Measurements from ENCODE around the gene ZNF483. TPM values are rescaled to one million over a fixed set of nuclear protein-coding genes. Genes with fewer than 3 reads are reported as not detected.
"Not testable (repeated sequence)": the region's sequence is repeated elsewhere in the genome, so short reads cannot be mapped to it uniquely, and the experiment has no call there.

ZNF483 gene
- total RNA-seq, 3 donors from 2014 or later (not counting 1 experiment from before 2014, with no cell fraction given), result 5.7 to 7.4 (median 5.8) TPM

- no peaks in the 10 kb centered on the region for H3K36me3 Mint-ChIP-seq
- Histone ChIP-seq H3K9me3 (ENCODE audit: control insufficient read depth, insufficient read depth, low read length) (no peaks in the 10 kb centered on the region), H3K4me1 (ENCODE audit: control insufficient read depth, insufficient read depth, low read length) (no peaks in the 10 kb centered on the region), H3K27me3 (ENCODE audit: control insufficient read depth, insufficient read depth, low read length) (peaks cover 3% of the 10 kb centered on the region), H3K4me3 (ENCODE audit: low read length) (no peak overlapping the region), H3K27ac (ENCODE audit: low read length) (no peak overlapping the region), H3K36me3 (ENCODE audit: control insufficient read depth, insufficient read depth, low read length) (no peaks in the 10 kb centered on the region)
- no peaks in the 10 kb centered on the region for H3K9me3 Mint-ChIP-seq
- H3K4me3 Mint-ChIP-seq, result no peak overlapping the region
- 87% methylated on average over 3 of the region's 3 CpGs for whole genome bisulfite sequencing (ENCODE audit: insufficient coverage)
- peaks cover 28 to 38% of the 10 kb centered on the region in 2 donors for H3K27me3 Mint-ChIP-seq (ENCODE audit: low read depth in 2 of 2)
- H3K27ac Mint-ChIP-seq, result no peak overlapping the region
- no peak for TF ChIP-seq CTCF (IDR thresholded peaks at IDR 0.05)
- DNase-seq (no peak), ATAC-seq (no peak)
- intact Hi-C loops (cut with micrococcal nuclease), result no loop called here
- no peaks in the 10 kb centered on the region for H3K4me1 Mint-ChIP-seq
These were observed 90.9 kb downstream of the ZNF483 start for GRCh38 chr9:111615928-111616327.

GRCh38 chr9:111617349-111617748 is 92.4 kb downstream of the ZNF483 start:
- H3K27me3 ChIP-seq (ENCODE audit: control insufficient read depth, insufficient read depth, low read length); H3K4me3 Mint-ChIP-seq; H3K36me3 ChIP-seq (ENCODE audit: control insufficient read depth, insufficient read depth, low read length); H3K27ac ChIP-seq (ENCODE audit: low read length); ATAC-seq; H3K9me3 Mint-ChIP-seq; H3K27ac Mint-ChIP-seq; H3K4me1 Mint-ChIP-seq; H3K36me3 Mint-ChIP-seq; H3K9me3 ChIP-seq (ENCODE audit: control insufficient read depth, insufficient read depth, low read length); DNase-seq; H3K4me1 ChIP-seq (ENCODE audit: control insufficient read depth, insufficient read depth, low read length); intact Hi-C loops (cut with micrococcal nuclease); H3K4me3 ChIP-seq (ENCODE audit: low read length): not testable (repeated sequence)
- peaks cover 23 to 40% of the 10 kb centered on the region in 2 donors for H3K27me3 Mint-ChIP-seq (ENCODE audit: low read depth in 2 of 2)
- 95% methylated on average over 23 of the region's 29 CpGs for WGBS (ENCODE audit: insufficient coverage)

GRCh38 chr9:111621895-111622480 is 97.0 kb downstream of the ZNF483 start:
- no peak overlapping the region for H3K4me3 ChIP-seq (ENCODE audit: low read length)
- 38% methylated on average over 2 of the region's 2 CpGs for WGBS (ENCODE audit: insufficient coverage)
- Mint-ChIP-seq H3K36me3 (no peaks in the 10 kb centered on the region), H3K27me3 (ENCODE audit: low read depth in 2 of 2) (peaks cover 12 to 15% of the 10 kb centered on the region in 2 donors), H3K9me3 (no peaks in the 10 kb centered on the region), H3K27ac (no peak overlapping the region), H3K4me1 (no peaks in the 10 kb centered on the region), H3K4me3 (no peak overlapping the region)
- ATAC-seq (peak; percentile 56 to 73 (median 57)), DNase-seq (peak in 1 of 2 donors; percentile 67)
- TF ChIP-seq CTCF (IDR thresholded peaks at IDR 0.05), result peak; percentile 65
- H3K9me3 ChIP-seq (ENCODE audit: control insufficient read depth, insufficient read depth, low read length), result no peaks in the 10 kb centered on the region
- no peaks in the 10 kb centered on the region for H3K27me3 ChIP-seq (ENCODE audit: control insufficient read depth, insufficient read depth, low read length)
- H3K36me3 ChIP-seq (ENCODE audit: control insufficient read depth, insufficient read depth, low read length), result no peaks in the 10 kb centered on the region
- no peak overlapping the region for H3K27ac ChIP-seq (ENCODE audit: low read length)
- intact Hi-C loops (cut with micrococcal nuclease), result no loop called here
- no peaks in the 10 kb centered on the region for H3K4me1 ChIP-seq (ENCODE audit: control insufficient read depth, insufficient read depth, low read length)

GRCh38 chr9:111622626-111623025 is 97.6 kb downstream of the ZNF483 start:
- H3K4me1 ChIP-seq (ENCODE audit: control insufficient read depth, insufficient read depth, low read length), result no peaks in the 10 kb centered on the region
- intact Hi-C loops (cut with micrococcal nuclease), result no loop called here
- peaks cover 12 to 15% of the 10 kb centered on the region in 2 donors for H3K27me3 Mint-ChIP-seq (ENCODE audit: low read depth in 2 of 2)
- H3K27me3 ChIP-seq (ENCODE audit: control insufficient read depth, insufficient read depth, low read length), result no peaks in the 10 kb centered on the region
- H3K9me3 Mint-ChIP-seq, result no peaks in the 10 kb centered on the region
- no peak for ATAC-seq
- no peak overlapping the region for H3K4me3 Mint-ChIP-seq
- no peaks in the 10 kb centered on the region for H3K4me1 Mint-ChIP-seq
- no peak overlapping the region for H3K4me3 ChIP-seq (ENCODE audit: low read length)
- WGBS (ENCODE audit: insufficient coverage), result 87% methylated on average over 3 of the region's 3 CpGs
- H3K9me3 ChIP-seq (ENCODE audit: control insufficient read depth, insufficient read depth, low read length), result no peaks in the 10 kb centered on the region
- H3K27ac ChIP-seq (ENCODE audit: low read length), result no peak overlapping the region
- no peak overlapping the region for H3K27ac Mint-ChIP-seq
- TF ChIP-seq CTCF (IDR thresholded peaks at IDR 0.05), result no peak
- no peaks in the 10 kb centered on the region for H3K36me3 Mint-ChIP-seq
- H3K36me3 ChIP-seq (ENCODE audit: control insufficient read depth, insufficient read depth, low read length), result no peaks in the 10 kb centered on the region
- no peak for DNase-seq

Other genes starting within 250 kb of the ZNF483 start
- gene OR2K2, start 195.0 kb upstream of the ZNF483 start, total RNA-seq, result not detected
- gene ECPAS, start 40.8 kb upstream of the ZNF483 start, total RNA-seq, result 10 to 100 TPM; 58.0 to 73.6 (median 70.7) TPM
- not detected for gene PTGR1, start 74.5 kb downstream of the ZNF483 start, total RNA-seq
- 1 to 10 TPM; 5.1 to 5.9 (median 5.7) TPM for gene DNAJC25, start 106.2 kb downstream of the ZNF483 start, total RNA-seq
- 1 to 10 TPM; 5.6 to 6.9 (median 6.0) TPM for gene GNG10, start 136.4 kb downstream of the ZNF483 start, total RNA-seq